HG03064 (cell line): ENCODE data around the gene CYB5D1.
"Not testable (repeated sequence)": the region's sequence is repeated elsewhere in the genome, so short reads cannot be mapped to it uniquely, and the experiment has no call there.

Source experiments
- ATAC-seq: cut with Tn5 transposase; IDR thresholded peaks from one replicate; pipeline ENCODE4 v1.9.1; 2021; ENCODE audit warnings: low read depth; ENCODE audit not compliant: unreplicated experiment

The CYB5D1 gene

DNA sequence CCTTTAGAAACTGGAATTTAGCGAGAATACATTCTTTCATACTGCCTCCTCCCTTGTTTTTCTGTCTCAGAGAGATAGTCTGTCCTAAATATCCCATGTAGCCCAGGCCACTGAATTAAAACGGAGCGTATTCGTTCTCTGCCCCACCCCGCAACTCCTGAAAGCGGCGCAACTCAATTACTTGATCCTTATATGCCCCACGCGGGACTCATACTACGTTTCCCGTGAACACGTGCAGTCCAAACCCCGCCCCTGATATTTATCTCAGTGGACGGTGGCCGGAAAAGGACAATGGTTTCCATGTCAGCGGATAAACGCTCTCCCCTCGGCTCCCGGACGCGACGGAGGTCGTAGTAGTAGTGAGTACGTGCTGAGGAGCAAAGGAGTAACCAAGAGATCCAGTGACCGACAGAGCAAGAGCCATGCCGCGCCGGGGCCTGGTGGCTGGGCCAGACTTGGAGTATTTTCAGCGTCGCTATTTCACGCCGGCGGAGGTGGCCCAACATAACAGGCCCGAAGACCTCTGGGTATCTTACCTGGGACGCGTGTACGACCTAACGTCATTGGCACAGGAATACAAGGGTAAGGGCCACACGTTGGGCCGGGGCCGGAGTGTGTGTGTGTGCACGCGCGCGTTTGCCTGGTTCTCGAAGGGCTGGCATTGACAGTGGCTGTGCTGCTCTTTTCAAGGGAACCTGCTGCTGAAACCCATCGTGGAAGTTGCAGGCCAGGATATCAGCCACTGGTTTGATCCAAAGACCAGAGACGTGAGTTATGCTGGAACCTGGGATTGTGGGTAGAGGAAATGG is at the start of gene CYB5D1:
TSS of gene CYB5D1 (plus strand) at position 291 of the 809 bp plus-strand sequence. CDS start at position 423, 132 bp downstream.
- ATAC-seq, result peak; percentile 31

GRCh38 chr17:7809086-7809790 is 48.6 kb upstream of the CYB5D1 start:
- ATAC-seq, result no peak

GRCh38 chr17:7809791-7810343 is 47.9 kb upstream of the CYB5D1 start:
- ATAC-seq, result not testable (repeated sequence)

GRCh38 chr17:7811251-7811650 is 46.6 kb upstream of the CYB5D1 start:
- no peak for ATAC-seq

GRCh38 chr17:7814969-7815368 is 42.8 kb upstream of the CYB5D1 start:
- ATAC-seq, result no peak

GRCh38 chr17:7816926-7817642 is 40.7 kb upstream of the CYB5D1 start:
- ATAC-seq, result no peak

GRCh38 chr17:7817643-7817964 is 40.2 kb upstream of the CYB5D1 start:
- ATAC-seq, result no peak

GRCh38 chr17:7818026-7818425 is 39.8 kb upstream of the CYB5D1 start:
- no peak for ATAC-seq

- no peak for ATAC-seq
These were observed 38.8 kb upstream of the CYB5D1 start for GRCh38 chr17:7818746-7819645.

GRCh38 chr17:7820231-7820630 is 37.6 kb upstream of the CYB5D1 start:
- no peak for ATAC-seq

DNA sequence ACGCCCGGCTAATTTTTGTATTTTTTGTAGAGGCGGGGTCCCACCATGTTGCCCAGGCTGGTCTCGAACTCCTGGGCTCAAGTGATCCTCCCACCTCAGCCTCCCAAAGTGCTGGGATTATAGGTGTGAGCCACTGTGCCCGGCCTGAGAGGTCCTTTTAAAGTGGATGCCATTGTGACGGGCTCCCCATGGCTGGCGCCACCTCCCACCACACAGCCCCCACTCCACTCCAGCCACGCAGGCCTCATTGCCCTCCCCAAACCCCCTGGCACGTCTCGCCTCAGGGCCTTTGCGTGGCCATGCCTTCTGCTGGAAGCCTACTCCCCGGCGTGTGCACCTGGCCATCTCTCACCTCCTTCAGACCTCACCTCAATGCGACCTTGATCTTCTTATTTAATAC is 35.7 kb upstream of the CYB5D1 start:
- ATAC-seq, result no peak

- ATAC-seq, result no peak
These were observed 34.2 kb upstream of the CYB5D1 start for GRCh38 chr17:7823581-7824001.

- ATAC-seq, result no peak
These were observed 33.5 kb upstream of the CYB5D1 start for GRCh38 chr17:7824021-7824924.

DNA sequence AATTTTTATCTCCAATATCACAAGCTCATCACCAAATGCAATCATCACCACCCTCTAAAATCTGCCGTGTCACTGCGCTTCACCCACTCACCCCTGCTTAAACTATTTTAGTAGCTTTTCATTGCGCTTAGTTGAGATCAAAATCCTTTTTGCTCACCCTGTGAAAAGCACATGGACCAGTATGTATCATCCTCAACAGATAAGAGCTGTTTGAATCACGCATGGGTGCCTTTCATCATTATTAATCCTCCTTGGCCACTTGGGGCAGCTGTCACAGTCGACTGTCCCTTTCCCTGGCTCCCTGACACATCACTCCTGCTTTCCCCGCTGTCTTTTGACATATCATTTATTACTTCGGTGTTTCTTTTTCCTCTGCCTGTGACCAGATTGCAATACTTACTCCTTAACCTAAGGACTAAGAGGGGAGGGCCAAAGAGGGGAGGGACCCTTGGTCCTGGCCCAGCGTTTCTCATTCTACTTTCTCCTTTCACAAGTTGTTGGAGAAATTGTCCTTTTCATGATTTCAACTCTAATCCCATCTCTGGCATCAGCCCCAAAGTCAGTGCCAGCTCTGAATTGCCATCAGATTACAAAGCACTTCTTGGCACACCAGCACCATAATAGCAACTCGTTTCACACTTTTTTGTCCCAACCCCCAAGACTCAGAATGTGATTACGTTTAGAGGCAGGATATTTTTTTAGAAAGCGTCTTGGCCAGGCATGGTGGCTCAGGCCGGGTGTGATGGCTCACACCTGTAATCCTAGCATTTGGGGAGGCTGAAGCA is 32.4 kb upstream of the CYB5D1 start:
- no peak for ATAC-seq

DNA sequence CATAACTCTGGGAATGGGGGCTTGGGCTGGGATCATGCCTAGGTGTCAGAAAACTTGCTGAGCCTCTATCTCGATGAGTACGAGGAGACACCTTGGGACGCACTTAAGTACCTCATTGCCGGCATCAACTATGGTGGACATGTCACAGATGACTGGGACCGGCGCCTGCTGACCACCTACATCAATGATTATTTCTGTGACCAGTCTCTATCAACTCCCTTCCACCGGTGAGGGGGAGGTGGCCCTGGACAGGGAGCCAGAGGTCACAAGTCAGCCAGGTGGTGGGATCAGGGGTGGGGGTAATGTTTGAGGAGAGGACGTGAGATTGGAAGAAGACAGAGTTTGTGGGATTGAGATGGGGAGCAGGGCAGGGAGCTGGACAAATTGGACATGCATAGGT is 27.2 kb upstream of the CYB5D1 start:
- no peak for ATAC-seq

DNA sequence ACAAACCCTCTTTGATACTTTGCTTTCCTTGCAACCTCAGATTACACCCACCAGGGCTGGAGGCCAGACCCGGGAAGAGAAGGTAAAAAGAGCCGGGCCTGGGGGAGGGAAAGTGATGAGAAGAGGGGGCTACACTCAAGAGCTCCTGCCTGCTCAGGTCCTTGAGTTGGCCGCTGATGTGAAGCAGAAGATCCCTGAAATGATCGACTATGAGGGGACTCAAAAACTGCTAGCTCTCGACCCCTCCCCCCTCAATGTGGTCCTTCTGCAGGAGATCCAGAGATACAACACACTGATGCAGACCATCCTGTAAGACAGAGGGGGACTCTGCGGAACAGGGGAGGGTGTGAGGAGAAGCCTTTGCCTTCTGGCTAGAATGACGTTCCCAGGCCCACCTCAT is 26.6 kb upstream of the CYB5D1 start:
- ATAC-seq, result no peak

GRCh38 chr17:7832431-7832830 is 25.4 kb upstream of the CYB5D1 start:
- ATAC-seq, result no peak

GRCh38 chr17:7833011-7833794 is 24.6 kb upstream of the CYB5D1 start:
- ATAC-seq, result no peak
